A673 (cell line): ENCODE measurements around the gene EFCAB6.

Experiments used
- EZH2 ChIP-seq: fragments of 200-600 bp; sonication (generic); IDR thresholded peaks from 2 replicates; pipeline ENCODE4 v1.6.1; 2017; ENCODE audit warnings: borderline replicate concordance, low read depth, mild to moderate bottlenecking, mixed read lengths, antibody characterized with exemption, low read length; ENCODE audit not compliant: poor library complexity, severe bottlenecking
- TF ChIP-seq, protein P1 (sequence below): fragments of 300-800, 200-600 bp; sonication (generic); conservative IDR thresholded peaks from 2 replicates; pipeline ENCODE4 v1.5.1; 2017; ENCODE audit warnings: low read depth, mild to moderate bottlenecking, antibody characterized with exemption, low read length, moderate library complexity, mixed read lengths

DNA sequence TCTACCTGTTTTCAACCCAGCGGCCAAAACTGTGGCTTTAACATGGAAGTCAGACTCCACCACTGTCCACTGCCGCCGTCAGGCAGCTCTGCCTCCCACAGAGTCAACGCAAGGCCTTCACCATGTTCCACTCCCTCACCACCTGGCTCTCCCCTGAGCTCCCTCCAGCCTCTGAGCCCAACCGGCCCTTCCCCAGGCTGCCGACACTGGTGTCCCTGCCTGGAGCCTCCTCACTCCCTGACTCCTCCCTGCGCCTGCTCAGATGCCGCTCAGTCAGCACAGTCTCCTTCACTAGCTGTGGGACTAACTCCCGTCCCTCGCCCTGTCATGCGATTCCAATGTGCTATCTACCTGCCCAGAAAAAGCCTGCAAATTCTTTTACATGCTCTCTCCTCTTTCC, 33.9 kb upstream of the EFCAB6 start:
- TF ChIP-seq, protein P1, sequence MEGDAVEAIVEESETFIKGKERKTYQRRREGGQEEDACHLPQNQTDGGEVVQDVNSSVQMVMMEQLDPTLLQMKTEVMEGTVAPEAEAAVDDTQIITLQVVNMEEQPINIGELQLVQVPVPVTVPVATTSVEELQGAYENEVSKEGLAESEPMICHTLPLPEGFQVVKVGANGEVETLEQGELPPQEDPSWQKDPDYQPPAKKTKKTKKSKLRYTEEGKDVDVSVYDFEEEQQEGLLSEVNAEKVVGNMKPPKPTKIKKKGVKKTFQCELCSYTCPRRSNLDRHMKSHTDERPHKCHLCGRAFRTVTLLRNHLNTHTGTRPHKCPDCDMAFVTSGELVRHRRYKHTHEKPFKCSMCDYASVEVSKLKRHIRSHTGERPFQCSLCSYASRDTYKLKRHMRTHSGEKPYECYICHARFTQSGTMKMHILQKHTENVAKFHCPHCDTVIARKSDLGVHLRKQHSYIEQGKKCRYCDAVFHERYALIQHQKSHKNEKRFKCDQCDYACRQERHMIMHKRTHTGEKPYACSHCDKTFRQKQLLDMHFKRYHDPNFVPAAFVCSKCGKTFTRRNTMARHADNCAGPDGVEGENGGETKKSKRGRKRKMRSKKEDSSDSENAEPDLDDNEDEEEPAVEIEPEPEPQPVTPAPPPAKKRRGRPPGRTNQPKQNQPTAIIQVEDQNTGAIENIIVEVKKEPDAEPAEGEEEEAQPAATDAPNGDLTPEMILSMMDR: no peak
- no peak for TF ChIP-seq EZH2
